Measurements from ENCODE around the gene TMEM232.

DNA sequence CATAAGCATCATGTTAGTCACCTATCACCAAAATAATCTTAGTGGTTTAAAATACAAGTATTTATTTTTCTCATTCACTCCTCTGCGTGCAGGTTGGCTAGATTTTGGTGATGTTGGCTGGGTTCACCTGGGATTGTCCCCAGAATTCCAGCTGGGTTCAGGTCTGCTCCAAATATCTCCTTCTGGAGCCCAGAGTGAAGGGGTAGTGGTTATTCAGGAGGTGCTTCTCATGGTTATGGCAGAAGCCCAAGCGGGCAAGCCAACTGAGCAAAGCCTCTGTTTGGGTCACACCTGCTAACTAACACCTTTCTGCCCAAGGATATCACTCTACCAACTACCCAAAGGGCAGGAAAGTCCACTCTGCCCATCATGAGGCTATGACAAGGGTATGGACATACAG lies 7.6 kb upstream of the TMEM232 start:
- TF ChIP-seq POLR2A (IDR thresholded peaks at IDR 0.05; ENCODE audit: low read depth) = no peak
- TF ChIP-seq, protein P1, sequence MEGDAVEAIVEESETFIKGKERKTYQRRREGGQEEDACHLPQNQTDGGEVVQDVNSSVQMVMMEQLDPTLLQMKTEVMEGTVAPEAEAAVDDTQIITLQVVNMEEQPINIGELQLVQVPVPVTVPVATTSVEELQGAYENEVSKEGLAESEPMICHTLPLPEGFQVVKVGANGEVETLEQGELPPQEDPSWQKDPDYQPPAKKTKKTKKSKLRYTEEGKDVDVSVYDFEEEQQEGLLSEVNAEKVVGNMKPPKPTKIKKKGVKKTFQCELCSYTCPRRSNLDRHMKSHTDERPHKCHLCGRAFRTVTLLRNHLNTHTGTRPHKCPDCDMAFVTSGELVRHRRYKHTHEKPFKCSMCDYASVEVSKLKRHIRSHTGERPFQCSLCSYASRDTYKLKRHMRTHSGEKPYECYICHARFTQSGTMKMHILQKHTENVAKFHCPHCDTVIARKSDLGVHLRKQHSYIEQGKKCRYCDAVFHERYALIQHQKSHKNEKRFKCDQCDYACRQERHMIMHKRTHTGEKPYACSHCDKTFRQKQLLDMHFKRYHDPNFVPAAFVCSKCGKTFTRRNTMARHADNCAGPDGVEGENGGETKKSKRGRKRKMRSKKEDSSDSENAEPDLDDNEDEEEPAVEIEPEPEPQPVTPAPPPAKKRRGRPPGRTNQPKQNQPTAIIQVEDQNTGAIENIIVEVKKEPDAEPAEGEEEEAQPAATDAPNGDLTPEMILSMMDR (IDR thresholded peaks at IDR 0.05) = no peak
